Gastroesophageal sphincter (tissue), 4 donors: ENCODE measurements around the gene GALNS. TPM values are rescaled to one million over a fixed set of nuclear protein-coding genes. Genes with fewer than 3 reads are reported as not detected.

ENCODE experiments used
- ATAC-seq: fragments of 150-250 bp; one replicate; pipeline ENCODE4 v1.9.1; 2016; ENCODE audit warnings: mild to moderate bottlenecking, moderate library complexity
- H3K27ac ChIP-seq, 4 donors: fragments of 200-600 bp; sonication (generic) in 3 of 4; 1 replicate in 3 of 4; 2 replicates in 1 of 4; pipeline ENCODE4 v1.5.1; 2016 to 2019
- H3K27me3 ChIP-seq: fragments of 200-600 bp; sonication (generic); one replicate; pipeline ENCODE4 v1.5.1; 2019
- H3K36me3 ChIP-seq, 2 donors: fragments of 200-600 bp; sonication (generic); one replicate each; pipeline ENCODE4 v1.5.1; 2019; ENCODE audit warnings: control low read depth in 1 of 2
- H3K4me1 ChIP-seq, 3 donors: fragments of 200-600 bp; sonication (generic); 1 replicate in 2 of 3; 2 replicates in 1 of 3; pipeline ENCODE4 v1.5.1; 2016 to 2019; ENCODE audit warnings: control low read depth in 2 of 3
- H3K4me3 ChIP-seq, 2 donors: fragments of 200-600 bp; sonication (generic); one replicate each; pipeline ENCODE4 v1.5.1; 2019; ENCODE audit warnings: mild to moderate bottlenecking in 1 of 2, moderate library complexity in 1 of 2
- H3K9me3 ChIP-seq, 3 donors: fragments of 200-600 bp; sonication (generic); one replicate each; pipeline ENCODE4 v1.5.1; 2017 to 2019; ENCODE audit warnings: control low read depth in 2 of 3
- CTCF ChIP-seq, 4 experiments: fragments of 200-600 bp in 2 of 4; fragments of 450-650 bp in 2 of 4; sonication (generic) in 1 of 4; IDR thresholded peaks; one replicate each; pipeline ENCODE4 v1.5.1; 2017 to 2019; ENCODE audit warnings: antibody characterized with exemption in 4 of 4, mild to moderate bottlenecking in 2 of 4, moderate library complexity in 2 of 4
- EP300 ChIP-seq: sonication (generic); formaldehyde crosslinking; IDR thresholded peaks from one replicate; pipeline ENCODE4 v1.6.1; 2017; ENCODE audit warnings: antibody characterized with exemption, mild to moderate bottlenecking
- POLR2A ChIP-seq, 2 donors: fragments of 450-650 bp; IDR thresholded peaks; one replicate each; pipeline ENCODE4 v1.6.1; 2017; ENCODE audit warnings: antibody characterized with exemption in 2 of 2, mild to moderate bottlenecking in 2 of 2, moderate library complexity in 1 of 2
- POLR2AphosphoS5 ChIP-seq: sonication (generic); formaldehyde crosslinking; IDR thresholded peaks from one replicate; pipeline ENCODE4 v1.6.1; 2017; ENCODE audit warnings: antibody characterized with exemption
- WGBS, 2 donors: methylation state at CpG; one replicate each; pipeline ENCODE4 v1.1.5; 2018; ENCODE audit warnings: low coverage in 1 of 2; 5-methylcytosine and 5-hydroxymethylcytosine counted together
- total RNA-seq, 4 donors: library from RNA; depleted of rRNA; stranded (reverse); fragments of >200 nt; gene quantifications; one replicate each; pipeline ENCODE4 v1.1.0, GENCODE V29; 2016

The GALNS gene
- total RNA-seq, 4 donors from 2014 or later: 4.2 to 29.4 (median 15.6) TPM

DNA sequence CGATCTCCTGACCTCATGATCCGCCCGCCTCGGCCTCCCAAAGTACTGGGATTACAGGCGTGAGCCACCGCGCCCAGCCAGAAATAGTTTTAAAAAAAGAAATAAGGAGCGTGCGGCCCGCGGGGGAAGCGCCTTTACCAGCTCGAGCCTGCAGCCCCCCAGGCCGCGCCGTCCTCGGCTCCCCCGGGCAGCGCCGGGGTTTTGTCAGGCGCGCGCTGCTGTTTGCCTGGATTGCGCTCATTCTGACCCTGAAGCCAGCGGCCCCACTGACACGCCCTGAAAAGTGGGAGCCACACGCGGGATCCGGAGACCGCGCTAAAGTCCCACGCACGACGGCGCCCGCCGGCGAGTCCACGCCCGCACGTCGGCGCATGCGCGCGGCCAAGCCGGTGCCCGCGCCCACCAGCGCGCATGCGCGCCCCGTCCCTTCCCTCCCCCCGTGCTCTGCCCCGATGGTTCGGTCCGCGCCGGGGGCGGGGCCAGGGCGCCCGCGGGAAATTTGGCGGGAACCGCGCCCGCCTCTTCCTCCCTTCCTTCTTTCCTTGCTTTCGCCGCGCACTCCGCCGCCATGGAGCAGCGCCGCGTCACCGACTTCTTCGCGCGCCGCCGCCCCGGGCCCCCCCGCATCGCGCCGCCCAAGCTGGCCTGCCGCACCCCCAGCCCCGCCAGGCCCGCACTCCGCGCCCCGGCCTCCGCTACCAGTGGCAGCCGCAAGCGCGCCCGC, 53.3 kb downstream of the GALNS start, which contains the start of gene CDT1:
TSS of gene CDT1 (plus strand) at position 526 of the 724 bp plus-strand sequence. CDS start at position 569, 43 bp downstream.
- peak; percentile 64 for TF ChIP-seq POLR2AphosphoS5
- TF ChIP-seq EP300: no peak
- TF ChIP-seq POLR2A (IDR thresholded peaks at IDR 0.05): peak; percentile 81 to 84
- peak in 1 of 4 experiments; percentile 8 for TF ChIP-seq CTCF (IDR thresholded peaks at IDR 0.05)
- WGBS, 2 donors: 2% methylated on average over 22 of the region's 98 CpGs; no CpG with 5 or more reads in 1 of the 2 donors
- peak within 1 kb of the TSS in 3 of 4 donors; percentile 74 to 85 (median 82) for H3K27ac ChIP-seq

GRCh38 chr16:88800277-88800592, 56.5 kb downstream of the GALNS start:
- peaks cover 13% of the 10 kb centered on the region for H3K27me3 ChIP-seq
- ATAC-seq: no peak
- TF ChIP-seq EP300 (no peak), POLR2A (IDR thresholded peaks at IDR 0.05) (no peak), POLR2AphosphoS5 (no peak), CTCF (IDR thresholded peaks at IDR 0.05) (no peak)
- H3K4me1 ChIP-seq: peaks cover 0 to 32% (median 14%) of the 10 kb centered on the region in 3 donors
- 83% methylated on average over 6 of the region's 6 CpGs; no CpG with 5 or more reads in 1 of the 2 donors for WGBS, 2 donors
- H3K4me3 ChIP-seq: no peak overlapping the region
- H3K36me3 ChIP-seq: no peaks in the 10 kb centered on the region
- H3K27ac ChIP-seq: no peak overlapping the region
- no peaks in the 10 kb centered on the region for H3K9me3 ChIP-seq

More for the DNA sequence above, 53.3 kb downstream of the GALNS start, which contains the start of gene CDT1:
- Histone ChIP-seq H3K9me3 (no peaks in the 10 kb centered on the region), H3K4me1 (peaks cover 0 to 32% (median 14%) of the 10 kb centered on the region in 3 donors), H3K27me3 (peaks cover 13% of the 10 kb centered on the region), H3K4me3 (peak within 1 kb of the TSS; percentile 62 to 70), H3K36me3 (peaks cover 0 to 7% of the 10 kb centered on the region in 2 donors)
- ATAC-seq: peak; percentile 82

DNA sequence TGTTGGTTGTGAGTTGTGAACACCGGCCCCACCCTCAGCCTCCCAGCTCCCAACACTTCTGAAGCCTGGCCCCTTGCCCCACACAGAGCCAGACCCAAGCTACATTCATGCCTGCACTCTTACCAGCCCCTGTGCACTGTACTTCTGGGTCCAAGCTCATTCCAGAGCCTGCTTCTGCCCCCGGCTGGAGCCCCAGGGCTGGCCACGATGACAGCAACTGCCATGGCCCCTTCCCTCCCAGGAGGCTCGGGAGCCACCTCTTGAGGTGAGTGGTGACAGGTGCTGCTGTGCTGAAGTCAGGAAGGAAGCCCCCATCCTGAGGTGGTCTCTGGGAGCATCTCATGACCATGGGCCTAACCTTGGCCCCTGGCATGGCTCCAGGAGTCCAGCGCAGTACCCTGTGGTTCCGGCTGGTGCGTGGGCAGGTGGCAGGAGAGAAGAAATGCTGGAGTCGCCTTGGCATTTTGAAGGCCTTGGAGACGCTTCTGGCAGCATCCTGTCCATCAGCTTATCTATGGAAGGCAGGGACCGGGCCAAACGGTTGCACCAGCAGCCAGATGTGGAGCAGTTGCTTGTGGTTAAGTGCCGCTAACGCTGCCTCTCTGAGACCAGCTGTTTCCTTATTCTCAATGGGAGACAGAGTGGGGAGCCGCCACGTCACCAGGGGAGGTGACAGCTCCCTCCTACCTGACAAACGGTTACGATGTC, 57.0 kb downstream of the GALNS start:
- peaks cover 11% of the 10 kb centered on the region for H3K27me3 ChIP-seq
- H3K9me3 ChIP-seq: no peaks in the 10 kb centered on the region
- no peak overlapping the region for H3K4me3 ChIP-seq
- 71 to 100% methylated on average over 1 to 7 of the region's 17 CpGs for WGBS, 2 donors
- no peak overlapping the region for H3K27ac ChIP-seq
- ATAC-seq: no peak
- H3K4me1 ChIP-seq: peaks cover 0 to 30% (median 12%) of the 10 kb centered on the region in 3 donors
- no peaks in the 10 kb centered on the region for H3K36me3 ChIP-seq
- no peak for TF ChIP-seq POLR2AphosphoS5
- TF ChIP-seq POLR2A (IDR thresholded peaks at IDR 0.05): no peak
- no peak for TF ChIP-seq CTCF (IDR thresholded peaks at IDR 0.05)
- TF ChIP-seq EP300: no peak

DNA sequence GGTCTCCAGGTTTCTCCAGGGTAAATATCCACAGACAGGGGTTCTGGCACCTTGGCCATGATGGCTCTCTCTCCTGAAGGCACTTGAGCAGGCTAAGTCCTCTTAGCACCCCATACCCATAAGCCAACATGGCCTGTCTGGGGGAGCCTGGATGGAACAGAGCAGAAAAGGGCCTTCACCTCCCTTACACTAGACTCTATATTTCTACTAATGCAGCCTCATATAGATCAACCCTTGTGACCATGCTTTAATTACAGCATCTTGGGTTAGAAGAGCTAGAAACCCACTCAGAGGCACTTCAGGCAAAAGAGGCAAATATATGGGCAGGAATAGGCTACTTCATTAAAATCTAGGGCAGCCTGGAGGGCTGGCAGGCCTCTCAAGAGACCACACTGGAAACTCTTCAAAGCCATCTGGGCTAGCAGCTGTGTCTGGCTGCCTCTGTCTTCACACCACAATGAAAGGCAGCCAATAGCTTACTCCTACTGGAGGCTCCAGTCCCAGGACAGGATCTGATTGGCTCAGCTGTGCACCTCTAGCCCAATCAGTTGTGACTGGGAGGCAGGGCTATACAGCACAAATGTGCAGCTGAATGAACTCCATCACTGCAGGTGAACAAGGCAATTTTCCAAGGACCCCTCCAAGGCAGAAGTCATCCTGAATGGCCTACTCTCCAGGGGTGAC, 57.8 kb downstream of the GALNS start:
- no peak overlapping the region for H3K27ac ChIP-seq
- no peaks in the 10 kb centered on the region for H3K9me3 ChIP-seq
- peaks cover 5% of the 10 kb centered on the region for H3K27me3 ChIP-seq
- H3K4me1 ChIP-seq: peaks cover 0 to 22% (median 4%) of the 10 kb centered on the region in 3 donors
- H3K4me3 ChIP-seq: no peak overlapping the region
- no peaks in the 10 kb centered on the region for H3K36me3 ChIP-seq
- TF ChIP-seq POLR2A (IDR thresholded peaks at IDR 0.05) (no peak), POLR2AphosphoS5 (no peak)
- ATAC-seq: no peak

- Histone ChIP-seq H3K9me3 (no peaks in the 10 kb centered on the region), H3K4me3 (no peak overlapping the region), H3K36me3 (no peaks in the 10 kb centered on the region), H3K27me3 (peaks cover 10% of the 10 kb centered on the region), H3K4me1 (peaks cover 0 to 14% (median 3%) of the 10 kb centered on the region in 3 donors), H3K27ac (no peak overlapping the region)
- no peak for ATAC-seq
- TF ChIP-seq EP300 (no peak), POLR2A (IDR thresholded peaks at IDR 0.05) (no peak), CTCF (IDR thresholded peaks at IDR 0.05) (no peak), POLR2AphosphoS5 (no peak)
- 81 to 94% methylated on average over 3 to 4 of the region's 4 CpGs for WGBS, 2 donors
Observed at GRCh38 chr16:88798073-88798472, 58.7 kb downstream of the GALNS start.
